Osteocyte (in vitro differentiated cells): ENCODE measurements around the gene POLR3F. TPM values are rescaled to one million over a fixed set of nuclear protein-coding genes. Genes with fewer than 3 reads are reported as not detected.

ENCODE experiments used
- DNase-seq: peaks from one replicate; pipeline ENCODE4 v3.0.0; 2021; ENCODE audit warnings: mixed read lengths; ENCODE audit not compliant: unreplicated experiment; ENCODE audit errors: extremely low spot score
- H3K27ac Mint-ChIP-seq: one replicate; pipeline ENCODE4 v1.8.0; 2021; ENCODE audit warnings: mild to moderate bottlenecking, mixed read lengths; ENCODE audit not compliant: unreplicated experiment
- H3K27me3 Mint-ChIP-seq: one replicate; pipeline ENCODE4 v1.8.0; 2021; ENCODE audit warnings: mixed read lengths; ENCODE audit not compliant: unreplicated experiment
- H3K36me3 Mint-ChIP-seq: one replicate; pipeline ENCODE4 v1.8.0; 2021; ENCODE audit warnings: mixed read lengths; ENCODE audit not compliant: unreplicated experiment
- H3K4me1 Mint-ChIP-seq: one replicate; pipeline ENCODE4 v1.8.0; 2021; ENCODE audit warnings: mixed read lengths; ENCODE audit not compliant: unreplicated experiment
- H3K4me3 Mint-ChIP-seq: one replicate; pipeline ENCODE4 v1.8.0; 2021; ENCODE audit warnings: mild to moderate bottlenecking, moderate library complexity, mixed read lengths; ENCODE audit not compliant: unreplicated experiment
- H3K9me3 Mint-ChIP-seq: one replicate; pipeline ENCODE4 v1.8.0; 2021; ENCODE audit warnings: mixed read lengths; ENCODE audit not compliant: unreplicated experiment
- total RNA-seq: library from RNA; stranded (reverse); gene quantifications from 2 replicates; pipeline ENCODE4 v1.2.1, GENCODE V29; 2021
- TF ChIP-seq, protein P1 (sequence below): fragments of 200-600 bp; sonication (generic); IDR thresholded peaks from 2 replicates; pipeline ENCODE4 v1.5.0; 2021; ENCODE audit warnings: antibody characterized with exemption, mild to moderate bottlenecking, moderate library complexity

POLR3F gene
- total RNA-seq, 1 donor from 2014 or later, result 9.4 TPM

DNA sequence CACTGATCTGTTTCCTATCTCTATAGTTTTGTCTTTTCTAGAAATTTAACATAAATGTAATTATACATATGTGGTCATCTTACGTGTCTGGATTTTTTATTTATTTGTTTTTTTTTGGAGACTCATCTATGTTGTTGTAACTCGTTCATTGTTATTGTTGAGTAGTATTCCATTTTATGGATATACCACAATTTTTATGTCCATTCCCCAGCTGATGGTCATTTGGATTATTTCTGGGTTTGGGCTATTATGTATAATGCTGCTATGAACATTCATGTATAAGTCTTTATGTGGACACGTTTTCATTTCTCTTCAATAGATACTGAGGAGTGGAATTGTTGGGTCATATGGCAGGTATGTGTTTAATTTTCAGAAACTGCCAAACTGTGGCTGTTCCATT, 10.6 kb upstream of the POLR3F start:
- no peak overlapping the region for H3K4me3 Mint-ChIP-seq

DNA sequence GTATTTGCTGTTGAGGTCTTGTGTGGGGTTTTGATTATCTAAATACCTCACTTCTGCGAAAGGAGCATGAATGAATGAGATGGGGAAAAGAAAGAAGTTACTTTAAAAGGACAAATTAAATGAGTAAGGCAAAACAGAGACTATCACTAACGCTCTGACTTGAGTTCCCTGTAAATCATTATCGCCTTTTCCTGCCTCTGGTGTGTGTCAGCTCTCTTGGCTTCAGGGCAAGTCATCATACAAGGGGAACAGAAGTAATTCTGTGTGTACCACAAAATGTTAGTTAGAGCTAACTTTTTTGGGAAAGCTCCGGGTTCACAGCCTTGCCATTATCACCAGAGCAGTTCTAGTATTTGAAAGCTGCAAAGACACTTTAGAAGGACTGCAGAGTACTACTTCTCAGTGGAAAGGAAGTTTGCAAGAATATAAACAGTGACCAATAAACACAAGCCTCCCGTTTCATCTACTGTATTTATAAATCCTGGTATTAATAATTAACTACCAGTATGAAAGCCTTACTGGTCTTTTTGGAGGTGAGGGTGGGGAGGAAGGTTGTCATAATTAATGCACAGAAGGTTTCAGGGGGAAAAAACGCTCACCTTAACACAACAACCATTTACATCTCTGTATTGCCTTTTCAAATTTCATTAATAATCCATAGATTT, 1.5 kb upstream of the POLR3F start:
- Mint-ChIP-seq H3K27me3 (no peaks in the 10 kb centered on the region), H3K36me3 (no peaks in the 10 kb centered on the region), H3K4me3 (peak overlapping the region; percentile 99), H3K27ac (no peak overlapping the region), H3K4me1 (peaks cover 26% of the 10 kb centered on the region), H3K9me3 (no peaks in the 10 kb centered on the region)
- TF ChIP-seq, protein P1, sequence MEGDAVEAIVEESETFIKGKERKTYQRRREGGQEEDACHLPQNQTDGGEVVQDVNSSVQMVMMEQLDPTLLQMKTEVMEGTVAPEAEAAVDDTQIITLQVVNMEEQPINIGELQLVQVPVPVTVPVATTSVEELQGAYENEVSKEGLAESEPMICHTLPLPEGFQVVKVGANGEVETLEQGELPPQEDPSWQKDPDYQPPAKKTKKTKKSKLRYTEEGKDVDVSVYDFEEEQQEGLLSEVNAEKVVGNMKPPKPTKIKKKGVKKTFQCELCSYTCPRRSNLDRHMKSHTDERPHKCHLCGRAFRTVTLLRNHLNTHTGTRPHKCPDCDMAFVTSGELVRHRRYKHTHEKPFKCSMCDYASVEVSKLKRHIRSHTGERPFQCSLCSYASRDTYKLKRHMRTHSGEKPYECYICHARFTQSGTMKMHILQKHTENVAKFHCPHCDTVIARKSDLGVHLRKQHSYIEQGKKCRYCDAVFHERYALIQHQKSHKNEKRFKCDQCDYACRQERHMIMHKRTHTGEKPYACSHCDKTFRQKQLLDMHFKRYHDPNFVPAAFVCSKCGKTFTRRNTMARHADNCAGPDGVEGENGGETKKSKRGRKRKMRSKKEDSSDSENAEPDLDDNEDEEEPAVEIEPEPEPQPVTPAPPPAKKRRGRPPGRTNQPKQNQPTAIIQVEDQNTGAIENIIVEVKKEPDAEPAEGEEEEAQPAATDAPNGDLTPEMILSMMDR, result no peak
- no peak for DNase-seq

More for the DNA sequence above, 10.6 kb upstream of the POLR3F start:
- TF ChIP-seq, protein P1, result no peak
- H3K9me3 Mint-ChIP-seq, result peaks cover 14% of the 10 kb centered on the region
- no peaks in the 10 kb centered on the region for H3K27me3 Mint-ChIP-seq
- no peak for DNase-seq
- no peak overlapping the region for H3K27ac Mint-ChIP-seq
- no peaks in the 10 kb centered on the region for H3K36me3 Mint-ChIP-seq
- no peaks in the 10 kb centered on the region for H3K4me1 Mint-ChIP-seq

DNA sequence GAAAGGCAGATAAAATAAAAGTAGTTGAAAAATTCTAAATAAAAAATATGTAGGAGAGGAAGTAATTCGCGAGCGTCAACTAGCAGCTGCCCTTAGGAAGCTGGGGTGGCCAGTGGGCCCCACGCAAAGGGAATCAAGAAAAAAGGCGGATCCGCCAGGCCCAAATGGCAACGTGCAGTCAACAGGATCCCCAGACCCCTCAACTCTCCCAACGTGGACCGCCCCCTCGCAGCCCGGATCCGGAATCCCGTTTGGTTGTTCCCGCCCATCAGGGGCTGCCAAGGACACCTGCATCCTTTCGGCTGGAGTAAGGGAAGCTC, 656 bp upstream of the POLR3F start:
- Mint-ChIP-seq H3K4me3 (peak overlapping the region; percentile 99), H3K36me3 (no peaks in the 10 kb centered on the region), H3K27me3 (no peaks in the 10 kb centered on the region), H3K4me1 (peaks cover 26% of the 10 kb centered on the region), H3K27ac (peak overlapping the region; percentile 99), H3K9me3 (no peaks in the 10 kb centered on the region)
- TF ChIP-seq, protein P1, result no peak
- no peak for DNase-seq

DNA sequence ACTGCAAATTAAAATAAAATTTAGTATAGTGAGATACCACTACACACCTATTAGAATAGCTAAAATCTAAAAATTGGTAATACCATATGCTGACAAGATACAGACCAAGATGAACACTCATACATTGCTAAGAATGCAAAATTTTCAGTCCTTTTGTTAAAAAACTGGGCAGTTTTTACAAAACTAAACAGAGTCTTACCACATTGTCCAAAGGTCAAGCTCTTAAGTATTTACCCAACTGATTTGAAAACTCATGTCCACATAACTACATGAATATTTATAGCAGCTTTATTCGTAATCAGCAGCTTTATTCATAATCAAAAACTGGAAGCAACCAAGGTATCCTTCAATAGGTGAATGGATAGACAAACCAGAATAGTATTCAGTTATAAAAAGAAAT, 10.0 kb downstream of the POLR3F start:
- TF ChIP-seq, protein P1, result no peak
- peaks cover 28% of the 10 kb centered on the region for H3K36me3 Mint-ChIP-seq
- no peaks in the 10 kb centered on the region for H3K27me3 Mint-ChIP-seq
- H3K27ac Mint-ChIP-seq, result no peak overlapping the region
- no peak for DNase-seq
- no peak overlapping the region for H3K4me3 Mint-ChIP-seq
- H3K9me3 Mint-ChIP-seq, result no peaks in the 10 kb centered on the region
- no peaks in the 10 kb centered on the region for H3K4me1 Mint-ChIP-seq

DNA sequence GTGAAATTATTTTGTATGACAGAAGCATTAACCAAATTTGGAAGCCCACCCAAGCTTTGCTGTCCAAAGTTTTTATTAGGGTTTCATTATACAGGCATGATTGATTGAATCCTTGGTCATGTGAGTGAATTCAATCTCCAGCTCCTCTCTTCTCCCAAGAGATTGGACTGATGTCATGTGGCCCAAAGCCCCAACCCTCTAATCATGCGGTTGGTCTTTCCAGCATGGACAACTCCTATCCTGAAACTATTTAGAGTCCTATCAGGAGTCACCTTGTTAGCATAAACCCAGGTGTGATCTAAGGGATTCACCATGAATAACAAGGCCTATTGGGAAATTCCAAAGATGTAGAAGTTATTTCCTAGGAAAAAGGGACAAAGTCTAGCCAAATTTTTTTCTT, 10.6 kb downstream of the POLR3F start:
- H3K4me1 Mint-ChIP-seq, result no peaks in the 10 kb centered on the region
- no peak for DNase-seq
- TF ChIP-seq, protein P1, result no peak
- peaks cover 28% of the 10 kb centered on the region for H3K36me3 Mint-ChIP-seq
- H3K9me3 Mint-ChIP-seq, result no peaks in the 10 kb centered on the region
- H3K4me3 Mint-ChIP-seq, result no peak overlapping the region
- no peak overlapping the region for H3K27ac Mint-ChIP-seq
- no peaks in the 10 kb centered on the region for H3K27me3 Mint-ChIP-seq
